Left lobe of liver (tissue), 2 donors: ENCODE measurements around the gene GRIN1. TPM values are rescaled to one million over a fixed set of nuclear protein-coding genes. Genes with fewer than 3 reads are reported as not detected.

Source experiments
- ATAC-seq: fragments of 200-7000 bp; cut with Tn5 transposase; one replicate; pipeline ENCODE4 v1.9.1; 2020; ENCODE audit warnings: mild to moderate bottlenecking, moderate library complexity
- DNase-seq: peaks from one replicate; pipeline ENCODE4 v3.0.0-alpha.2; 2020; ENCODE audit warnings: low spot score
- total RNA-seq: library from RNA; stranded (reverse); gene quantifications from one replicate; pipeline ENCODE4 v1.2.1, GENCODE V29; 2021
- donor health status: DM: no; HTN: no; CAD: no; lungs with moderate emphysema.
- donor health status: DM: no; HTN: yes; CAD: no.

The GRIN1 gene
- total RNA-seq, 1 donor from 2014 or later = not detected

DNA sequence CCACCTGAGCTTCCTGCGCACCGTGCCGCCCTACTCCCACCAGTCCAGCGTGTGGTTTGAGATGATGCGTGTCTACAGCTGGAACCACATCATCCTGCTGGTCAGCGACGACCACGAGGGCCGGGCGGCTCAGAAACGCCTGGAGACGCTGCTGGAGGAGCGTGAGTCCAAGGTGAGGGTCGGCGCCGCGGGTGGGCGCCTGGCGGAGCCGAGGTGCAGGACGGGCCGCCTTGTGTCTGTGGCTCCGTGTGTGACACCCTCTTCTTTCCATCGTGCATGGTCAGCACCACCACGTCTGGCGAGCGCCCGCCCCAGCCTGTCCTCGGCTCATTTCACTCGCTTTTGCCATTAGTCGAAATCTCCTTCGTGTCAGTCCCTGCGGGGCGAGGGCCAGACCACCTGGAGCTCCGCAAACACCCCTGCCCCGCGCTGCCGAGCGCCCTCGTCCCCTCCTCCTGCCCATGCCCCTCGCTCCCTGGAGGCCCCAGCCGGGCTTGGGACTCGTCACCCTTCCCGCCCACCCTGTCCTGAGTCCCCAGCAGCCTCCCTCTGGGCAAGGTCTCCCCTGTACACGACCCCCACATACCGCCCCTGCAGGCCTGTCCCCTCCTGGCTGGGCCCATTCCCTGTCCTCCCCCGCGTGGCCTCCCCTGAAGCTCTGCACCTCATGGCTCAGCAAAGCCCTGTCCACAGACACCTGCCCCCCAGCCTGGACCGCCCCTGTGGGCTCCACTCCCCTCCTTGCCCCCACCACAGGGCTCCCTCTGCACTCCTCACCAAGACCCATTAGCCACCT is 7.0 kb downstream of the GRIN1 start:
- no peak for DNase-seq
- ATAC-seq = no peak

DNA sequence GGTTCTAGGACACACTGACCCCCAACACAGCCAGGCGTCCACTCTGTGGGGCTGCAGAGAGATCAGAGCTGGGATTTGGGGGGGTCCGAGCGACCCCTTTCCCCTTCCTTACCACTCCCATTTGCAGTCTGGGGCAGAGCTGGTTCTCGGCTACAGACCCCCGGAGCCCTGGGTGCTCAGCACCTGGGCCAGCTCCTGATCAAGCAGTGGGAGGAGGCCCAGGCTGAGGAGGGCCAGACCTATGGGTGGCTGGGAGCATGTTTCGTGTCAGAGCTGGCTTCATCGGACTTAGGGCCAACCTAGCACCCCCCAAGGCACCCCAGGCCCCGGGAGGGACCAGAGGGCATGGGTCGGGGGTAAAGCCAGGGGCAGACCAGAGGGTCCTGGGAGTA is 7.6 kb downstream of the GRIN1 start:
- DNase-seq = no peak
- ATAC-seq = no peak

DNA sequence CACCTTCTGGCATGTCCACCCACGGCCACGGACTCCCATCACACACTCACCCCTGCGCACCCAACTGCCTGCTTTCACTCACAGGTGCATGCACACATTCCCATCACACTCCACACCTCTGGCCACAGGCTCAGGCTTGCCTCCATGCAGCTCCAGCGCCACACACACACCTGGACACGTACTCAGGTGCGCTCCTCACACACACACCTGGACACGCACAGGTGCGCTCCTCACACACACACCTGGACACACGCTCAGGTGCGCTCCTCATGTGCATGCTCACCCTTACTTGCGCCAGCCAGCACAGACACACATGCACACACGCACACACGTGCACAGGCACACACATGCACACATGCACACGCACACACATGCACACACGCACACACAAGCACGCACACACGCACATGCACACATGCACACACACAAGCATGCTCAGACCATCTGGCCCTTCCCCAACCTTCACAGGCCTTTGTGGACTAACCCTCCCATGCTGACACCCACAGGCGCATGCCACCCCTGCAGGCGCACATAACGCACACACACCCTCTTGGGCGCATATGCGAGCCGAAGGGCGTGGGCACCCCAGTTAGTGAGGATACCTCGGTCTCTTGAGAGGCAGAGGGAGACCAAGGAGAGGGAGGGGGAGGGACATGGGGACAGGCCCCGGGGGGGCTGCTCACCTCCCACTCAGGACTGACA is 8.3 kb downstream of the GRIN1 start:
- ATAC-seq (no peak), DNase-seq (no peak)

DNA sequence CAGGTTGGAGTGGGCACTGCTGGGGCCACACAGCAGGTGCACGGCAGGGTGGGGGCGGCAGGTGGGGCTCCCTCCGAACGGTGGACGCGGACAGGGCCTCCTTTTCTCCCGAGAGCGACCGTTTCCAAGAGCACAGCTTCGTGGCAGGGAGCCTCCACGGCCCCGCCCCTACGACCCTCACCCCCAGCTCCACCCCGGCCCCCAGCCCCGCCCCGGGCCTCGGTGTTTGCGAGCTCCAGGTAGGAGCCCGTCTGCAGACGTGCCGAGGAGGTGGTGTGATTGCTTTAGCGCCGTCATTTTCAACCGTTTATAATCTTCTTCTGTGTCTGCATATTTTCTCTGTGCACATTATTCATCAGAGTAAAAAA is 8.8 kb downstream of the GRIN1 start:
- no peak for DNase-seq
- no peak for ATAC-seq

DNA sequence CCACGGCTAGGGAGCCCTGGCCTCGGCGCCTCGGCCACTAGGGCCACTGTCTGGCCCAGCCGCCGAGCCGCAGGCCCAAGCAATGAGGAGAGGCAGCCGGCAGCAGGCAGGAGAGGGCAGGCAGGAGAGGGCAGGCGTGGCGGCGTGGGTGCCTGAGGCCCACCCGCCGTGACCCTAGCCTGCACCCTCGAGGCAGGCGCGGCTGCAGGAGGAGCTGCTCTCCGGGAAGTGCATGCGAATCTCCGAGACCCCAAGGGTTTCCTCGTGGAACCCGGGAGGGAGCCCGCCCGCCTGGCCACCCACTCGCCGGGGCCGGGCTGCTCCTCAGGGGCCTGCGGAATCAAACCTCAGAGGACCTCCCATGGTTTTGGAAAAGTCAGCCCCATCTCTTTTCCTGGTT is 9.3 kb downstream of the GRIN1 start:
- DNase-seq (no peak), ATAC-seq (no peak)

- ATAC-seq (no peak), DNase-seq (no peak)
Measured at GRCh38 chr9:137148661-137149060, 9.7 kb downstream of the GRIN1 start.

DNA sequence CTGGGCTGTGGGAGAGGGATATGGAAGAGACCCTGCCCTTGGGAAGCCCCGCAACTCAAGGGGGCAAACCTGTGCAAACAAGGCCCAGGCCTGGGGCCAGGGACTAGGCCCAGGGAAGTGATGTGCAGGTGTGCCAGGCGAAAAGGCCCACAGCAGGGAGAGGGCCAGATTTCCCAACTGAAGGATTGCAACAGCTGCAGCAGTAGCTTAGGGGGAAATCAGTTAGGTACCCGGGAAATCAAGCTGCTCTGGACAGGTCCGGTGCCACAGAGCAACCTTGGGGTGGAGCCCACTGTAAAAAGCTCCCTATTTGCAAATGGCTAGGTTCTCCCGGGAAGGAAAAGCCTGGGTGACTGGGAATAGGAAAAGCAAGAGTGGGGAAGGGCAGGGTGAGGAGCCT is 10.4 kb downstream of the GRIN1 start:
- no peak for ATAC-seq
- no peak for DNase-seq

GRCh38 chr9:137149942-137150616 is 11.1 kb downstream of the GRIN1 start:
- no peak for ATAC-seq
- no peak for DNase-seq

DNA sequence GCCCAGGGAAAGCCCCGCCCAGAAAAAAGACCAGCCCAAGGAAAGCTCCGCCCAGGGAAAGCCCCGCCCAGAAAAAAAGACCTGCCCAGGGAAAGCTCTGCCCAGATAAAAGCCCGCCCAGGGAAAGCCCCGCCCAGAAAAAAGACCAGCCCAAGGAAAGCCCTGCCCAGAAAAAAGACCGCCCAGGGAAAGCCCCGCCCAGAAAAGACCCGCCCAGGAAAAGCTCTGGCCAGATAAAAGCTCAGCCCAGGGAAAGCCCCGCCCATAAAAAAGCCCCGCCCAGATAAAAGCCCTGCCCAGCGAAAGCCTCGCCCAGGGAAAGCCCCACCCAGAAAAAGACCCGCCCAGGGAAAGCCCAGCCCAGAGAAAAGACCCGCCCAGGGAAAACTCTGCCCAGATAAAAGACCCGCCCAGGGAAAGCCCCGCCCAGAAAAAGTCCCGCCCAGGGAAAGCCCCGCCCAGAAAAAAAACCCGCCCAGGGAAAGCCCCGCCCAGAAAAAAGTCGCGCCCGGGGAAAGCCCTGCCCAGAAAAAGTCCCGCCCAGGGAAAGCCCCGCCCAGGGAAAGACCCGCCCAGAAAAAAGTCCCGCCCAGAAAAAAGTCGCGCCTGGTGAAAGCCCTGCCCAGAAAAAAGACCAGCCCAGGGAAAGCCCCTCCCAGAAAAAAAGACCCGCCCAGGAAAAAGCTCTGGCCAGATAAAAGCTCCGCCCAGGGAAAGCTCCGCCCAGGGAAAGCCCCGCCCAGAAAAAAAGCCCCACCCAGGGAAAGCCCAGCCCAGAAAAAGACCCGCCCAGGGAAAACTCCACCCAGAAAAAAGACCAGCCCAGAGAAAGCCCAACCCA is 11.9 kb downstream of the GRIN1 start:
- ATAC-seq = no peak
- no peak for DNase-seq

DNA sequence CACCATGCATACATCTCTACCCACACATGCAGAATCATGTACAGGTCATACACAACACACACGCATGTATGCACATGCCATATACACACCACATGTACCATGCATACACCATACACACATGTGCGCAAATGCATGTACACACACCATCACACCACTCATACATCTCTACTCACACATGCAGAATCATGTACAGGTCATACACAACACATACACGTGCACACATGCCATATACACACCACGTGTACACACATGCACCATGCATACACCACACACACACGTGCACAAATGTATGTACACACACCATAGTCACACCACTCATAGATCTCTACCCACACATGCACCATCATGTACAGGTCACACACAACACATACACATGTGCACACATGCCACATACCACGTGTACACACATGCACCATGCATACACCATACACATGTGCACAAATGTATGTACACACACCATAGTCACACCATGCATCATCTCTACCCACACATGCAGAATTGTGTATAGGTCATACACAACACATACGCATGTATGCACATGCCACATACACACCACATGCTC is 14.0 kb downstream of the GRIN1 start:
- no peak for ATAC-seq
- no peak for DNase-seq

- peak; percentile 63 for ATAC-seq
- DNase-seq = no peak
Measured at GRCh38 chr9:137156567-137157375, 17.8 kb downstream of the GRIN1 start.

DNA sequence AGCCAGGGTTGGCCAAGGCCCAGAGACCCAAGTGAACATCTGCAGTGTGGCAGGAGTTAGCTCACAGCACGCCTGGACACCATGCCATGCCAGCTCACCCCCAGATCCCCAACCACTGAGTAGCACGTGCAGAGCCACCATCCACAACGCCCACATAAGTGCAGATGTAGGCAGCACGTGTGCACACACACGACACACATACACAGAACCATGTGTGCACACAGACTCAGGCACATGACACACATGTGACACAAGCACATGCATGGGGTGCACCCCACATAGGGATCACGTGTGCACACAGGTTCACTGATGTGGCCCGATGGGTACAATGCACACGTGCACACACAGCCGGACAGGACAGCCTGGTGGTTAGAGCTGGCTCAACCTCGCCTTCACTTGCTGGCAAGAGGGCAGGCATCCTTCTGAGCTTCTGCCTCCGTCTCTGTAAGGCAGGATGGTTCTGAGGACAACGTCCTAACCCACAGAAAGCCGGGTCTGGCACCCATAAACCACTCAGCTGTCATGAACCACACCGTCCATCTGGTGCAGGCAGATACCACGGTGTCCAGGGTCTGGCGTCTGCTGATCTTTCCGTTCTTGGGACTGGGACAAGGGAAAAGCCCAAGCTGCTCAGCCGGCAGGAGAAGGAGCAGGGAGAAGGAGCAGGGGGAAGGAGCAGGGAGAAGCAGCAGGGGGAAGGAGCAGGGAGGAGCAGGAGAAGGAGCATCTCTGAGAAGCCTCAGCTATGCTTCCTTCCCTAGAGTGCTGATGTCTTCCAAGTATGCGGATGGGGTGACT is 18.9 kb downstream of the GRIN1 start:
- ATAC-seq = no peak
- no peak for DNase-seq

DNA sequence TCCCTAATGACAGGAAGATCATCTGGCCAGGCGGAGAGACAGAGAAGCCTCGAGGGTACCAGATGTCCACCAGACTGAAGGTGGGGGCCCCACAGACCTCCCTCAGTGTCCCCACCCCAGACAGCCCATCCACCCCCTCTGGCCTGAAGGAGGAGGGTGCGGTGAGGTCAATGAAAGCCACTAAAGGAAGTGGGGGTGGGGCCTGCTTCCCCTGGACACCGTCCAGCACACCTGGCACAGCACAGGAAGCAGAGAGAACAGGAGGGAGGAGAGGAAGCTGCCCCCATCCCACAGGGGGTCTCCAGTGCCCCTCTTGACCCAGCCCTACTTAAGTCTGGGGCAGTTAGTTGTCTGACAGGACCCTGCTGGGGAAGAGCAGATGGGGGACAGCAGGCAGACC is 19.7 kb downstream of the GRIN1 start:
- DNase-seq = no peak

GRCh38 chr9:137159105-137160053 is 20.4 kb downstream of the GRIN1 start:
- no peak for ATAC-seq
- DNase-seq = no peak

More for the DNA sequence above, 19.7 kb downstream of the GRIN1 start:
- no peak for ATAC-seq

DNA sequence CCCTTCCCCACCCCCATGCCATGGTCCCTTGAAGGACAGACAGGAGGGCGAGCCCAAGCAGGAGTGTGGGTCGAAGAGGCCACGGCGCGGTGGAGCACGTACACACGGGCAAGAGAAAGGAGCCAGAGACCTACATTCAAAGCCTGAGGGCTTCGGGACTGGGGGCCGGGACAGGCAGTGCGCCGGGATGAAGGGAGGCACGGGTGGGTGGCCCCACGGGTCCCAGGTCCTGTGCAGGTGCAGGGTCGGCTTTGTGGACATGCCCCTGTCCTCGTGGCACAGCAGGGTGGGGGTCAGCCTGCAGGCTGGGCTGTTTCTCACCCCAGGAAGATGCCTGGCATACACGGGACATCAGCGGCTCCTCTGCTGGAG is 21.1 kb downstream of the GRIN1 start:
- ATAC-seq = no peak
- DNase-seq = no peak

DNA sequence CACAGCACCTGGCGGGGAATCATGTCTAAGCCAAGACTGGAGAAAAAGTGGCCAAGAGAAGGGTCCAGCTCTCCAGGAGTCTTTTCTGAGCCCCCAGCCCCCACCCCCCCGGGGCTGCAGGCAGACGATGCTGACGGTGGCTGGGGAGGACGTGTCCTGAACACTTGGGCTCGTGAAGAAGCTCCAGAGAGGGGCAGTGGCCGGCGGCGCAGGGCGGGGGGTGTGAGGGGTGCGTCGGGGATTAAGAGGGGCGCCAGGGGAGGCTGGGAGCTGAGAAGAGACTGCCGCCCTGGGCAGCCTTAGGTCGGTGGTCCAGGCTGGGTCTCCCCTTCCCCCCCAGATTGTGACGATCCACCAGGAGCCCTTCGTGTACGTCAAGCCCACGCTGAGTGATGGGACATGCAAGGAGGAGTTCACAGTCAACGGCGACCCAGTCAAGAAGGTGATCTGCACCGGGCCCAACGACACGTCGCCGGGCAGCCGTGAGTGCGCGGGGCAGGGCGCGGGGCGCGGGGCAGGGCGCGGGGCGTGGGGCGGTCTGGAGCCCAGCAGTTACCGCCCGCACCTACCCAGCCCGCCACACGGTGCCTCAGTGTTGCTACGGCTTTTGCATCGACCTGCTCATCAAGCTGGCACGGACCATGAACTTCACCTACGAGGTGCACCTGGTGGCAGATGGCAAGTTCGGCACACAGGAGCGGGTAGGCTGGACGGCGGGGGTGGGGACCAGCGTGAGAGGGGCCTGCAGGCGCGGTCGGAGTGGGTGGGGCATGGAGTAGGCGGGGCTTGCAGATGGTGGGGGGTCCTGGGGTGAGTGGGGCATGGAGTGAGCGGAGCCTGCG is 22.0 kb downstream of the GRIN1 start:
- DNase-seq (no peak), ATAC-seq (no peak)
